Dermis microvascular lymphatic vessel endothelial cell (primary cell): Measurements from ENCODE around the gene TMEM79. TPM values are rescaled to one million over a fixed set of nuclear protein-coding genes. Genes with fewer than 3 reads are reported as not detected.
A peak's percentile ranks its signal among the peaks of the same experiment; 100 is the strongest.

Experiments
- DNase-seq, 2 donors: peaks; one replicate each; pipeline versions ENCODE4 v3.0.0 to v3.0.0-alpha.2; 2010; ENCODE audit warnings: low read depth in 2 of 2
- total RNA-seq: library from RNA; depleted of rRNA; stranded (reverse); fragments of >200 nt; gene quantifications from 2 replicates; pipeline ENCODE4 v1.2.1, GENCODE V29; 2014

The TMEM79 gene, protein sequence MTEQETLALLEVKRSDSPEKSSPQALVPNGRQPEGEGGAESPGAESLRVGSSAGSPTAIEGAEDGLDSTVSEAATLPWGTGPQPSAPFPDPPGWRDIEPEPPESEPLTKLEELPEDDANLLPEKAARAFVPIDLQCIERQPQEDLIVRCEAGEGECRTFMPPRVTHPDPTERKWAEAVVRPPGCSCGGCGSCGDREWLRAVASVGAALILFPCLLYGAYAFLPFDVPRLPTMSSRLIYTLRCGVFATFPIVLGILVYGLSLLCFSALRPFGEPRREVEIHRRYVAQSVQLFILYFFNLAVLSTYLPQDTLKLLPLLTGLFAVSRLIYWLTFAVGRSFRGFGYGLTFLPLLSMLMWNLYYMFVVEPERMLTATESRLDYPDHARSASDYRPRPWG
- 0.51 and 0.90 TPM in 2 replicates for total RNA-seq

DNA sequence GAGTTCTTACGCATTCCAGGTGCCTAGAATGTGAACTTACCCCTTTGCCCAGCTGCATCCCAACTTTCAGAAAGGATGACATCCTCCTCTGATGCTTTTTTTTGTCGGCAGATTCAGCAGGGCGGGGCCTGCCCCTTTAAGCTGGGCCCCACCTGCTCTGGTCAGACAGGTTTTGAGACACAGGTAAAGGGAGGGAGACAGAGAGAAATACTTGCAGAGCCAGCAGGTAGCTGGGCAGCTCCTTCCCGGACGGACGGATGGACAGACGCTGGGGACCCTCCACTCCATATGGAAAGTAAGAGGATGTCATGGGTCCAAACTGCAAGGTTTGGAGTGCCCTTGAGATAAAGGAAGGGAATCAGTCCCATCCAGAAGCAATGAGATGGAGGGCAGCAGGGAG is at the start of gene TMEM79:
Gene TMEM79 (plus strand): TSS at position 214 of the 400 bp plus-strand sequence. CDS start 902 bp downstream, outside the sequence.
- DNase-seq = no peak

DNA sequence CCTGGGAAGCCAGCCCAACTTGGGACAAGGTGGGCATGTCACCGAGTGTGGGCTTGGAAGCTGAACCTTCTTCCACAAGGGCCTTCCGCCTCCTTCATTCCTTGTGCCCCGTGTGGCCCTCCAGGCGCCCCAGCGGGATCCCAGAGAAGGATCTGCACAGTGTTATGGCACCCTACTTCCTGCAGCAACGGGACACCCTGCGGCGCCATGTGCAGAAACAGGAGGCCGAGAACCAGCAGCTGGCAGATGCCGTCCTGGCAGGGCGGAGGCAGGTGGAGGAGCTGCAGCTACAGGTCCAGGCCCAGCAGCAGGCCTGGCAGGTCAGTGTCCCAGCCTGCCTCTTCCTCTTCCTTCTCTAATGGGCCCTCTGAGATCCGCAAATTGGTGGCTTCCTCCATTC is 48.0 kb upstream of the TMEM79 start:
- DNase-seq = no peak

- no peak for DNase-seq
Measured at GRCh38 chr1:156238248-156238647, 45.9 kb upstream of the TMEM79 start.

DNA sequence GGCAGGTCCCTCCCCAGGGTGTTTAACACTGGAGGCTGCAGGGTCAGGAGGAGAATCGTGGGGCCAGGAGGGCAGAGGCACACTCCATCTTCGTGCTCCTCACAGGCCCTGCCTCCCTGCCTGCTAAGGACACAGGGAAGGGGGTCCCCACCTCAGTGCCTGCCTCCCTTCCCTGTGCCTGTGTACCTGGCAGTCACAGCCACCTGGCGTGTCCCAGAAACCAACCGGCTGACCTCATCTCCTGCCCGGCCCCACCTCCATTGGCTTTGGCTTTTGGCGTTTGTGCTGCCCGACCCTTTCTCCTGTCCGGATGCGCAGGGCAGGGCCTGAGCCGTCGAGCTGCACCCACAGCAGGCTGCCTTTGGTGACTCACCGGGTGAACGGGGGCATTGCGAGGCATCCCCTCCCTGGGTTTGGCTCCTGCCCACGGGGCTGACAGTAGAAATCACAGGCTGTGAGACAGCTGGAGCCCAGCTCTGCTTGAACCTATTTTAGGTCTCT is 42.8 kb upstream of the TMEM79 start:
- DNase-seq = peak; percentile 46 to 55

DNA sequence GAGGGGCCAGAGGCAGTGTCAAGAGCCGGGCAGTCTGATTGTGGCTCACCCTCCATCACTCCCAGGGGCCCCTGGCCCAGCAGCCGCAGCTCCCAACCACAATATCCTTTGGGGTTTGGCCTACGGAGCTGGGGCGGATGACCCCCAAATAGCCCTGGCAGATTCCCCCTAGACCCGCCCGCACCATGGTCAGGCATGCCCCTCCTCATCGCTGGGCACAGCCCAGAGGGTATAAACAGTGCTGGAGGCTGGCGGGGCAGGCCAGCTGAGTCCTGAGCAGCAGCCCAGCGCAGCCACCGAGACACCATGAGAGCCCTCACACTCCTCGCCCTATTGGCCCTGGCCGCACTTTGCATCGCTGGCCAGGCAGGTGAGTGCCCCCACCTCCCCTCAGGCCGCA is 42.2 kb upstream of the TMEM79 start, which contains the start of gene BGLAP:
Gene BGLAP (plus strand): TSS at position 259 of the 400 bp plus-strand sequence. CDS start 48 bp downstream, at position 307.
- DNase-seq = no peak

DNA sequence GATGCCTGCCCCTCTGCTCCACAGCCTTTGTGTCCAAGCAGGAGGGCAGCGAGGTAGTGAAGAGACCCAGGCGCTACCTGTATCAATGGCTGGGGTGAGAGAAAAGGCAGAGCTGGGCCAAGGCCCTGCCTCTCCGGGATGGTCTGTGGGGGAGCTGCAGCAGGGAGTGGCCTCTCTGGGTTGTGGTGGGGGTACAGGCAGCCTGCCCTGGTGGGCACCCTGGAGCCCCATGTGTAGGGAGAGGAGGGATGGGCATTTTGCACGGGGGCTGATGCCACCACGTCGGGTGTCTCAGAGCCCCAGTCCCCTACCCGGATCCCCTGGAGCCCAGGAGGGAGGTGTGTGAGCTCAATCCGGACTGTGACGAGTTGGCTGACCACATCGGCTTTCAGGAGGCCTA is 41.4 kb upstream of the TMEM79 start:
- DNase-seq = no peak

GRCh38 chr1:156244126-156244525 is 40.0 kb upstream of the TMEM79 start:
- no peak for DNase-seq

DNA sequence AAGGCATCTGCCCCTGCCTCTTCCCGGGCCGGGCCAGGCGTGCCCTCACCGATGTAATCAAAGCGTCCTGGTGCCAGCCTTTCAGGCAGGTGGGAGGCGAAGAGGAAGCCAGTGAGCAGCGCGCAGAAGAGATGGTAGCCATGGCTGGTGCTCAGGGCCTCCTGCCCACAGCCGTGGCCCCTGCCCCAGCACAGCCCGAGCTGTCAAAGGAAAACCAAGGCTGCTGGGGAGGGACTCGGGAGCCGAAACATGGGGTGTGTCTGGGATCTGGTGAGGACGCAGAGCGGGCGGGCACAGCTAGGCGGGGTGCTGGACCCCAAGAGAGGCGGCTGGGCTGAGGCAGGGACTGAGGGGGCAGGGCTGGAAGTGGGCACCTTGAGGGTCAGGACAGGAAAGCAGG is 39.4 kb upstream of the TMEM79 start:
- DNase-seq = no peak

DNA sequence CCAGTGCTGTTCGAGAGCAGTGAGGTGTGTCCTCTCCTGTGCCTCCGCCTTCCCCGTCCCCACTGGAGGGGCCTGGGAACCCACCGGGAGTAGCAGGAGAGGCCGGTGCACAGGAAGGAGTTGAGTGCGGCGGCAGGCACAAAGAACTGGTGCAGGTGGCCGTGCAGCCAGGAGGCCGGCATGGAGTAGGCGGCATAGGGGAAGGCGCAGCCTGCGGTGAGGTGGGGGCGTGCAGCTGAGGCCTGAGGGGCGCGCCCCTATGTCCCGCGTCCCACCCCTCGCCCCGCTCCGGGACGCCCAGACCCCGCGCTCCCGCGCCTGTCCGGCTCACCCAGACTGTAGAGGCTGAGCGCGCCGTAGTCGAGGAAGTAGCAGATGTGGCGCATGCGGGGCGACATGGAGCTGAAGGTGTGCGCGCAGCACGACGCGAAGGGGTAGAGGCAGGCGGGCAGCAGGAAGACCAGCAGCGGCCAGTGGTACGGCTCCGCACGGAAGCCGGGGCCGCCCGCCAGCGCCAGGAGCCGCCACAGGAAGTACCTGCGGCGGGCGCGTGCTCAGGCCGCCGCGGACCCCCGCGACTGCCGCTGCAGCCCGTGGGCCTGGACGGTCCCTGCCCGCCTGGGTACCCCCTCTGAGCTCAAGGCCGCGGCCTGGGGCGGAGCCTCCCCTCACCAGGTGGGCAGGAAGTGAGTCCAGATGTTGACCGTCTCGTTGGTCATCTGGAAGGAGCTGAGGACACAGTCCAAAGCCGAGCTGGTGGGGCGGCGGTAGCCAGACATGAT is 38.5 kb upstream of the TMEM79 start:
- DNase-seq = peak in 1 of 2 donors; percentile 48

- DNase-seq = no peak
Measured at GRCh38 chr1:156246241-156246780, 37.8 kb upstream of the TMEM79 start.

- no peak for DNase-seq
Measured at GRCh38 chr1:156246781-156247459, 37.2 kb upstream of the TMEM79 start.

DNA sequence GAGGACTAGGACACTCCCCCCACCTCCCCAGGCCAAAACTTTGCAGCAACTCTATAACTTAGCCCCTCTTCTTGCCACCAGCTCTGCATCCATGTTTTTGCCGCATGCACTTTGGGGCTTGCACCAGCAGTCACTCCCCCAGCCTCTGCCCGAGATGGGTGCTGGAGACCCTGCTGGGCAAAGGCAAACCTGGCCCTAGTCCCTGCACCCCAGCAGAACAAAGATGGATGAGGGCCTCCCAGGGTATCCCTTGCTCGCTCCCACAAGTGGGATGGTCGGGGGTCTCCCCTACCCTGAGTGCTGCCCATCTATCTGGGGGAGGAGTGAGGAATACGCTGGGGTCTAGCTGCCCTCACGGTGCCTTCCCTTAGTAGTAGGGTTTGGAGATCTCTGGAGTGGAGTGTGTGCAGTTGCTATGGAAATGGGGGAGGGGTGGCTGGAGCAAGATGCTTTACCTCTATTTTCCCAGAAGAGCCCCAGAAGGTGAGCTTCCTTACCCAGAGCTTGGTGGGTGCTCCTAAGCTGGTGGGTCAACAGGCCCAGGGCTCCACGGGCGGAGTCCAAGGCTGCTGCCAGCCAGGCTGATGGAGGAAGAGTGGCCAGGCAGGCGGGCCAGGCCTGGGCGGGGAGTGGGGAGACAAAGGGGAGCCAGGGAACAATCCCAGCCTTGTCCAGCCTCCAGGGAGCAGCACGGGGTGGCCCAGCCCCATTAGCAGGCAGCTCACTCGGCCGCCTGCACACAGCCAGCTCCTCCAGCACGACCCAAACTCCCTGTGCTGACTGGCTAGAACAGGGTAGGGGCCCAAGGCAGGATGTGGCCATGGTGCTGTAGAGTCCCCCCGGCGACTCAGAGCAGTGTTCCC is 36.4 kb upstream of the TMEM79 start, which contains the start of gene PAQR6:
Gene PAQR6 (minus strand): TSS at position 597 of the 863 bp plus-strand sequence. CDS start 1,325 bp downstream, outside the sequence.
- no peak for DNase-seq

- no peak for DNase-seq
Measured at GRCh38 chr1:156248323-156248683, 35.8 kb upstream of the TMEM79 start.

GRCh38 chr1:156249593-156249992 is 34.5 kb upstream of the TMEM79 start:
- no peak for DNase-seq

GRCh38 chr1:156251527-156251926 is 32.6 kb upstream of the TMEM79 start:
- no peak for DNase-seq

GRCh38 chr1:156253634-156254033 is 30.5 kb upstream of the TMEM79 start:
- DNase-seq = no peak

DNA sequence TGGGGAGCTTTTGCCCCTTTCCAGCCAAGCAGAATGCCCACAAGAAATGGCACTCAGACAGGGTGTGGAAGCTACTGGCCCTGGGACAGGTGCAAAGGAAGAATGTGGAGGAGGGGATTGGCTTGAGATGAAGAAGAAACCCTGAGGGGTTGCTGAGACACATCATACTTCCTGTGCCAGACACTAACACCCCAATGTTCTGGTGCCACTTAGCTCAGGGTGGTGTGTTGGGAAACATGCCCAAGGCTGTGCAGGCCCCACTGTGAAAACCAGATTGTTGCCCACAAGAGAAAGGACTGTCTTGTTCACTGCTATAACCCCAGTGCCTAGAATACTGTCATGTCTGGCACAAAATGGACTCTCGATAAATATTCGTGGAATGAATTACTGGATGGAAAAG is 26.4 kb upstream of the TMEM79 start:
- no peak for DNase-seq

DNA sequence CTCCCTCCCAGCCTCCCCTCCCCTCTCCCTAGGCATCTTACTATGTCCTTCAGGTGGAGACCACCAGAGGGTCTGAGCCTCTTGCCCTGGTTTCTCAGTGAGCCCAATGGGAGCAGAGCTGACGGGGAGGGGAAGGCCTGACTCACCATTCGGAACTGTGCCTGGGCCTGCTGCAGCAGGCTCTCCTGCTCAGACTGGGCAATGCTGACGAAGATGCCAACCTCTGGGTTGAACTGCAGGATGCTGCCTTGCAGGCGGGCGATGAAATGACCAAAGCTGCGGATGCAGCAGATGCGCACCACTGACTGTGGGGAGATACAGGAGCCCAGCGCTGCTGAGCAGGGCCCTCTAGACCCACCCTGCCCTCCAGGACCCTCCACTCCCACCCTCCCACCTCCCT is 25.3 kb upstream of the TMEM79 start:
- no peak for DNase-seq

DNA sequence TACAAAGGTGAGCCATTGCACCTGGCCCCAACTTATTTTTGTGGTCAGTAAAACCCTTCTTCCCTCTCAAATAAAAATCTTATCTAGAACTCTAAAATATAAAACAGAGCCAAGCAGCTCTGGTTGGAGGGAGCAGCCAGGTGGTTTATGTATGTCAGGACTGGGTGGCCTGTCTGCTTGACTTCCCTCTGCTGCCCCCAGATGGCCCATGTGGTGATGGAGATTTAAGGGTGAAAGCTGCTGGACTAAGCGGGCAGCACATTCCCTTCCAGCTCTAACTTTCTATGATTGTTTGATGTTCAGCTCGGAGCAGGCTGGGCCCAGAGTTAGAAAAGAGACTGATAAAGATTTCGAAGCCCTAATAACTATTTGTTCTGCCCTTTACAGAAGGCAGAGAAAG is 24.3 kb upstream of the TMEM79 start:
- DNase-seq = peak in 1 of 2 donors; percentile 25

DNA sequence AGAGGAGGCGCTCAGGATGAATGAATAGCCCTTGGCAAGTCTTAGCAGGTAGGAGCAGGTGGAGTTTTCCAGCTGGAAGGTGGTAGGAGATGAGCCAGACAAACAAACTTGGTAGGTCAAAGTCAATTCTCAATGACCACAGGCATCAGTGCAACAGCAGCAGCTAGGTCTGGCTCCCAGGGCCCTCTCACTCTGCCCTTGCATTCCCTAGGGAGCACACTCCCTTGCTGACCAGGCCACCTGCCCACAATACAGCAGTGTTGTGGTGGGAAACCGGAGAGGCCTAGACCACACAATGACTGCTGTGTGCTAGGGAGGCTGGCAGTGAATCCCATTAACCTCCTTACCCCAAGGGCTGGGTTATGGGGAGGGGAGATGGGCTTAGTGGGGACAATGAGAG is 23.2 kb upstream of the TMEM79 start:
- no peak for DNase-seq
